ENCODE results near the gene KPNA2.
"Not testable (repeated sequence)": the region's sequence is repeated elsewhere in the genome, so short reads cannot be mapped to it uniquely, and the experiment has no call there.

KPNA2 gene

GRCh38 chr17:68020409-68020756, 15.2 kb upstream of the KPNA2 start:
- DNase-seq, result no peak

- not testable (repeated sequence) for DNase-seq
Observed at GRCh38 chr17:68020791-68021190, 14.7 kb upstream of the KPNA2 start.

- no peak for DNase-seq
Observed at GRCh38 chr17:68021963-68022362, 13.6 kb upstream of the KPNA2 start.

GRCh38 chr17:68022547-68022946, 13.0 kb upstream of the KPNA2 start:
- DNase-seq, result not testable (repeated sequence)

GRCh38 chr17:68029512-68030215, 5.9 kb upstream of the KPNA2 start:
- DNase-seq, result no peak

GRCh38 chr17:68033636-68034451, 1.7 kb upstream of the KPNA2 start:
- no peak for DNase-seq

GRCh38 chr17:68034452-68034776, 1.1 kb upstream of the KPNA2 start:
- DNase-seq, result no peak

GRCh38 chr17:68035131-68035522, 408 bp upstream of the KPNA2 start:
- DNase-seq, result peak; percentile 93

GRCh38 chr17:68036304-68037147, 991 bp downstream of the KPNA2 start:
- DNase-seq, result no peak

GRCh38 chr17:68047153-68047846, 11.8 kb downstream of the KPNA2 start:
- no peak for DNase-seq

GRCh38 chr17:68047890-68048542, 12.5 kb downstream of the KPNA2 start:
- DNase-seq, result not testable (repeated sequence)

GRCh38 chr17:68048996-68049395, 13.5 kb downstream of the KPNA2 start:
- no peak for DNase-seq

- DNase-seq, result not testable (repeated sequence)
Observed at GRCh38 chr17:68049812-68050437, 14.4 kb downstream of the KPNA2 start.

- not testable (repeated sequence) for DNase-seq
Observed at GRCh38 chr17:68051321-68052312, 16.1 kb downstream of the KPNA2 start.

- no peak for DNase-seq
Observed at GRCh38 chr17:68052810-68053209, 17.3 kb downstream of the KPNA2 start.

- DNase-seq, result no peak
Observed at GRCh38 chr17:68053231-68054013, 17.9 kb downstream of the KPNA2 start.

GRCh38 chr17:68054296-68054900, 18.9 kb downstream of the KPNA2 start:
- DNase-seq, result no peak

- DNase-seq, result peak; percentile 55
Observed at GRCh38 chr17:68057531-68057952, 22.0 kb downstream of the KPNA2 start.

- peak; percentile 40 for DNase-seq
Observed at GRCh38 chr17:68060336-68060735, 24.8 kb downstream of the KPNA2 start.
